ENCODE data around the gene TC2N. TPM values are rescaled to one million over a fixed set of nuclear protein-coding genes. Genes with fewer than 3 reads are reported as not detected.
A peak's percentile ranks its signal among the peaks of the same experiment; 100 is the strongest.
"Not testable (repeated sequence)": the region's sequence is repeated elsewhere in the genome, so short reads cannot be mapped to it uniquely, and the experiment has no call there.

Gene TC2N
- total RNA-seq, 2 donors from 2014 or later: 17.3 to 19.5 TPM

DNA sequence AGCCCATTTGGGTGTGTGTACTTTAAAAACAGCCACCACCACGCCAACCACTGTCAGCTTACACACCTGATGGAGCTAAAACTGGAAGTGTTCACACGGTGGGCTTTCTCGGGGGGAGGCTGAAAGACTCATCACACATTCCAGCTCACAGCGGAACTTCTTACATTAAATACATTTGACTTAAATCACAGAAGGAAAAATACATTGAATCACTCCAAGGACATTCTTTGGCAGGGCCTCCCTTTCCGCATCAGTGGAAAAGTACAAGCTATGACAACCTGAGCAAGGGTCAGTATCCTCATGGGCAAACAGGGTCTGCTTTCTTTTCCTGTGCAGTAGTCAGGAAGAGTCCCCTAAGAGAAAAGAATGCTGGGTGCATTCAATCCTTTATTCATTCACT, 31.0 kb upstream of the TC2N start:
- H3K4me1 Mint-ChIP-seq: peaks cover 21% of the 10 kb centered on the region
- peaks cover 5% of the 10 kb centered on the region for H3K4me1 ChIP-seq (ENCODE audit: control insufficient read depth, insufficient read depth, low read length)
- TF ChIP-seq, protein P1, sequence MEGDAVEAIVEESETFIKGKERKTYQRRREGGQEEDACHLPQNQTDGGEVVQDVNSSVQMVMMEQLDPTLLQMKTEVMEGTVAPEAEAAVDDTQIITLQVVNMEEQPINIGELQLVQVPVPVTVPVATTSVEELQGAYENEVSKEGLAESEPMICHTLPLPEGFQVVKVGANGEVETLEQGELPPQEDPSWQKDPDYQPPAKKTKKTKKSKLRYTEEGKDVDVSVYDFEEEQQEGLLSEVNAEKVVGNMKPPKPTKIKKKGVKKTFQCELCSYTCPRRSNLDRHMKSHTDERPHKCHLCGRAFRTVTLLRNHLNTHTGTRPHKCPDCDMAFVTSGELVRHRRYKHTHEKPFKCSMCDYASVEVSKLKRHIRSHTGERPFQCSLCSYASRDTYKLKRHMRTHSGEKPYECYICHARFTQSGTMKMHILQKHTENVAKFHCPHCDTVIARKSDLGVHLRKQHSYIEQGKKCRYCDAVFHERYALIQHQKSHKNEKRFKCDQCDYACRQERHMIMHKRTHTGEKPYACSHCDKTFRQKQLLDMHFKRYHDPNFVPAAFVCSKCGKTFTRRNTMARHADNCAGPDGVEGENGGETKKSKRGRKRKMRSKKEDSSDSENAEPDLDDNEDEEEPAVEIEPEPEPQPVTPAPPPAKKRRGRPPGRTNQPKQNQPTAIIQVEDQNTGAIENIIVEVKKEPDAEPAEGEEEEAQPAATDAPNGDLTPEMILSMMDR (conservative IDR thresholded peaks at IDR 0.05): no peak

DNA sequence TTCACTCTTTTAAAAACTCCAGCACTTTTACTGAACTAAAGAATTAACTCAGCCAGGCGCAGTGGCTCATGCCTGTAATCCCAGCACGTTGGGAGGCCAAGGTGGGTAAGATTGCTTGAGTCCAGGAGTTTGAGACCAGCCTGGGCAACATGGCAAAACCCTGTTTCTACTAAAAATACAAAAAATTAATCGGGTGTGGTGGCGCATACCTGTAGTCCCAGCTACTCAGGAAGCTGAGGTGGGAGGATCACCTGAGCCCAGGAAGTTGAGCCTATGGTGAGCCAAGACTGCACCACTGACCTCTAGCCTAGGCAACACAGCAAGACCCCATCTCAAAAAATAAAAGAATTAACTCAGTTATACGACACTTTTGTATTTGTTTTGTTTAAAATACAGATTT, 30.4 kb upstream of the TC2N start:
- not testable (repeated sequence) for H3K36me3 Mint-ChIP-seq (ENCODE audit: low read depth); H3K9me3 Mint-ChIP-seq

More for the DNA sequence above, 31.0 kb upstream of the TC2N start:
- no peaks in the 10 kb centered on the region for H3K9me3 ChIP-seq (ENCODE audit: control insufficient read depth, low read length)
- H3K9ac ChIP-seq (ENCODE audit: extremely low read depth, low read length, poor library complexity, severe bottlenecking): no peak overlapping the region
- no peak overlapping the region for H3K27ac Mint-ChIP-seq
- no peak for DNase-seq
- H3K27me3 Mint-ChIP-seq (ENCODE audit: insufficient read depth): no peaks in the 10 kb centered on the region
- no peaks in the 10 kb centered on the region for H3K36me3 ChIP-seq (ENCODE audit: control insufficient read depth, insufficient read depth, low read length)
- H3K4me3 ChIP-seq (ENCODE audit: low read length): no peak overlapping the region
- H3K4me3 Mint-ChIP-seq: no peak overlapping the region
- H3K36me3 Mint-ChIP-seq (ENCODE audit: low read depth): no peaks in the 10 kb centered on the region
- H3K27ac ChIP-seq (ENCODE audit: low read depth, low read length): no peak overlapping the region
- no peaks in the 10 kb centered on the region for H3K9me3 Mint-ChIP-seq
- WGBS, 2 experiments (ENCODE audit: insufficient coverage in 1 of 2, insufficient read length in 1 of 2): 89 to 94% methylated on average over 2 to 5 of the region's 5 CpGs
- no peaks in the 10 kb centered on the region for H3K27me3 ChIP-seq (ENCODE audit: control insufficient read depth, insufficient read depth, low read length, poor library complexity, severe bottlenecking)

DNA sequence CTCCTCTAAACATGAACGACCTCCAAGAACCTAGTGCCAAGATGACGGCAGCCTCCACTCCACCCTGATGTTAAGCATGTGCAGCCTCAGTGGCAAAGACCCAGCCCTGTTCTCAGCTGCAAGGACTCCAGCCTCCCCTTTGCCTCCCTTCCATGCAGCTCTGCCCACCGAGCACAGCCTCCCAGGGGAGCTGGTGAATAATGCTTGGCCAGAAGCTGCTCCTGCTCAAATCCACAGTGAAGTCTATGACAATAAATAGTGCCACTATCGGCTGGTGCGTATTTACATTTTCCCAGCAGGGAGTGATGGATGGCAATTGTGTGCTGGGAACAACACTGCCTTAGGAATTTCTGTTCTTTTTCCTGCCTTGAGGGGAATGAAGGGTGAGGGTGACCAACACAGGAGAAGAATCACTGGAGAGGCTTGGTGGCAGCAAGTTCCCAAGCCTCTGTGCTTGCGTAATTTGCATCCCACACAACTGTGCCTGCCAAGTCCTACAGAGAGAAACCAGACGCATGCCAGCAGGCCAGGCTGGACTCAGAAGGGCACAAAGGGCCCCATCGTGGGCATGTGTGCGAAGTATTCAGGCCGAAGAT, 29.9 kb upstream of the TC2N start:
- Mint-ChIP-seq H3K9me3 (no peaks in the 10 kb centered on the region), H3K36me3 (ENCODE audit: low read depth) (no peaks in the 10 kb centered on the region), H3K4me1 (peaks cover 21% of the 10 kb centered on the region), H3K4me3 (no peak overlapping the region), H3K27me3 (ENCODE audit: insufficient read depth) (no peaks in the 10 kb centered on the region), H3K27ac (peak overlapping the region; percentile 73)
- TF ChIP-seq, protein P1 (conservative IDR thresholded peaks at IDR 0.05): no peak
- no peaks in the 10 kb centered on the region for H3K9me3 ChIP-seq (ENCODE audit: control insufficient read depth, low read length)
- H3K4me1 ChIP-seq (ENCODE audit: control insufficient read depth, insufficient read depth, low read length): peaks cover 5% of the 10 kb centered on the region
- no peaks in the 10 kb centered on the region for H3K36me3 ChIP-seq (ENCODE audit: control insufficient read depth, insufficient read depth, low read length)
- no peak overlapping the region for H3K4me3 ChIP-seq (ENCODE audit: low read length)
- no peak overlapping the region for H3K9ac ChIP-seq (ENCODE audit: extremely low read depth, low read length, poor library complexity, severe bottlenecking)
- H3K27me3 ChIP-seq (ENCODE audit: control insufficient read depth, insufficient read depth, low read length, poor library complexity, severe bottlenecking): no peaks in the 10 kb centered on the region
- peak overlapping the region; percentile 65 for H3K27ac ChIP-seq (ENCODE audit: low read depth, low read length)
- WGBS, 2 experiments (ENCODE audit: insufficient coverage in 1 of 2, insufficient read length in 1 of 2): 53 to 76% methylated on average over 8 to 10 of the region's 10 CpGs
- peak; percentile 70 for DNase-seq

More for the DNA sequence above, 30.4 kb upstream of the TC2N start:
- DNase-seq; H3K4me1 ChIP-seq (ENCODE audit: control insufficient read depth, insufficient read depth, low read length); H3K9me3 ChIP-seq (ENCODE audit: control insufficient read depth, low read length); H3K27me3 Mint-ChIP-seq (ENCODE audit: insufficient read depth); H3K36me3 ChIP-seq (ENCODE audit: control insufficient read depth, insufficient read depth, low read length); H3K4me3 ChIP-seq (ENCODE audit: low read length); H3K27me3 ChIP-seq (ENCODE audit: control insufficient read depth, insufficient read depth, low read length, poor library complexity, severe bottlenecking); H3K9ac ChIP-seq (ENCODE audit: extremely low read depth, low read length, poor library complexity, severe bottlenecking); H3K4me3 Mint-ChIP-seq: not testable (repeated sequence)
- peaks cover 21% of the 10 kb centered on the region for H3K4me1 Mint-ChIP-seq
- peak overlapping the region; percentile 73 for H3K27ac Mint-ChIP-seq
- 93 to 94% methylated on average over 4 of the region's 5 CpGs for WGBS, 2 experiments (ENCODE audit: insufficient coverage in 1 of 2, insufficient read length in 1 of 2)
- H3K27ac ChIP-seq (ENCODE audit: low read depth, low read length): peak overlapping the region; percentile 65

DNA sequence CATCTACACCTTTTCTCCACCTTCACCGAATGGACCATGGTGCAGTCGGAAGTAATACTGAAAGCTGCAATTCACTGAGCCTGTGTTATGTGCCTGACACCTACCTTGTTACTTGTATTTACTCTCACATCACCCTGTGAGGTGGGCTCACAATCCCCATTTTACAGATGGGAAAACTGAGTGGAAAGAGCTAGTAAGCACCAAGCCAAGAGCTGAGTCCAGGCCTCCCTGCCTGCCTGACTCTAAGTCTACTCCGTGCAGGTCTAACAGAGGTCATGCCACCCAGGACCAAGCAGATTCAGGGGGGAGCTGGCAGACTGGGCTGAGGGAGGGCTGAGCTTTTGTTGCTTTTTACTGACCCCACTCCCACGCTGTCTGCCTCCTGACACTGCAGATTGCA, 29.1 kb upstream of the TC2N start:
- TF ChIP-seq, protein P1 (conservative IDR thresholded peaks at IDR 0.05): no peak
- no peaks in the 10 kb centered on the region for H3K36me3 ChIP-seq (ENCODE audit: control insufficient read depth, insufficient read depth, low read length)
- H3K9ac ChIP-seq (ENCODE audit: extremely low read depth, low read length, poor library complexity, severe bottlenecking): no peak overlapping the region
- H3K36me3 Mint-ChIP-seq (ENCODE audit: low read depth): no peaks in the 10 kb centered on the region
- DNase-seq: no peak
- H3K9me3 Mint-ChIP-seq: no peaks in the 10 kb centered on the region
- no peaks in the 10 kb centered on the region for H3K27me3 Mint-ChIP-seq (ENCODE audit: insufficient read depth)
- H3K4me1 Mint-ChIP-seq: peaks cover 14% of the 10 kb centered on the region
- H3K4me1 ChIP-seq (ENCODE audit: control insufficient read depth, insufficient read depth, low read length): peaks cover 5% of the 10 kb centered on the region
- no peaks in the 10 kb centered on the region for H3K9me3 ChIP-seq (ENCODE audit: control insufficient read depth, low read length)
- 93 to 96% methylated on average over 4 of the region's 4 CpGs for WGBS, 2 experiments (ENCODE audit: insufficient coverage in 1 of 2, insufficient read length in 1 of 2)
- H3K27ac ChIP-seq (ENCODE audit: low read depth, low read length): no peak overlapping the region
- no peak overlapping the region for H3K4me3 ChIP-seq (ENCODE audit: low read length)
- no peak overlapping the region for H3K4me3 Mint-ChIP-seq
- no peak overlapping the region for H3K27ac Mint-ChIP-seq
- H3K27me3 ChIP-seq (ENCODE audit: control insufficient read depth, insufficient read depth, low read length, poor library complexity, severe bottlenecking): no peaks in the 10 kb centered on the region

All from endodermal cell (in vitro differentiated cells).